H1 (cell line): ENCODE results near the gene GET3. TPM values are rescaled to one million over a fixed set of nuclear protein-coding genes. Genes with fewer than 3 reads are reported as not detected.

Experiments used
- NRF1 ChIP-seq: IDR thresholded peaks from 2 replicates; pipeline ENCODE4 v1.6.1; 2011; ENCODE audit warnings: mild to moderate bottlenecking, low read depth, low read length, improper control_type of control experiment
- polyA plus RNA-seq, 7 experiments: library from polyadenylated mRNA; depleted of rRNA in 3 of 7; stranded (reverse) in 5 of 7; unstranded in 2 of 7; fragments of >200 nt in 5 of 7; fragments of 200-250 nt in 2 of 7; gene quantifications; 1 replicate in 5 of 7; 2 replicates in 1 of 7; 4 replicates in 1 of 7; pipeline versions ENCODE4 v1.2.1 to v1.2.3, GENCODE V29; 2011 to 2013; ENCODE audit warnings: missing spikeins in 2 of 7, mixed read lengths in 2 of 7
- total RNA-seq: library from RNA; stranded (reverse); fragmentation: NEBNext Ultra II Directional; extraction: Animal tissue kit (Norgen Biotek cat#: 25700); gene quantifications from 2 replicates; pipeline ENCODE4 v1.2.1, GENCODE V29; 2021

Gene GET3
- total and polyA plus RNA-seq, 2 of the 8 experiments (the other 6 are each of a cell fraction or from before 2014, with no cell fraction given) = 105 to 297 TPM

GRCh38 chr19:12720296-12720695 is 17.0 kb upstream of the GET3 start (continued):
- TF ChIP-seq NRF1 = no peak
